UCSD-AML1 (cell line): ENCODE data around the gene PLXNA2.

ENCODE experiments used
- DNase-seq: peaks from one replicate; lab custom pipeline; 2025; ENCODE audit not compliant: unreplicated experiment; lab: John Stamatoyannopoulos, UW

The PLXNA2 gene

DNA sequence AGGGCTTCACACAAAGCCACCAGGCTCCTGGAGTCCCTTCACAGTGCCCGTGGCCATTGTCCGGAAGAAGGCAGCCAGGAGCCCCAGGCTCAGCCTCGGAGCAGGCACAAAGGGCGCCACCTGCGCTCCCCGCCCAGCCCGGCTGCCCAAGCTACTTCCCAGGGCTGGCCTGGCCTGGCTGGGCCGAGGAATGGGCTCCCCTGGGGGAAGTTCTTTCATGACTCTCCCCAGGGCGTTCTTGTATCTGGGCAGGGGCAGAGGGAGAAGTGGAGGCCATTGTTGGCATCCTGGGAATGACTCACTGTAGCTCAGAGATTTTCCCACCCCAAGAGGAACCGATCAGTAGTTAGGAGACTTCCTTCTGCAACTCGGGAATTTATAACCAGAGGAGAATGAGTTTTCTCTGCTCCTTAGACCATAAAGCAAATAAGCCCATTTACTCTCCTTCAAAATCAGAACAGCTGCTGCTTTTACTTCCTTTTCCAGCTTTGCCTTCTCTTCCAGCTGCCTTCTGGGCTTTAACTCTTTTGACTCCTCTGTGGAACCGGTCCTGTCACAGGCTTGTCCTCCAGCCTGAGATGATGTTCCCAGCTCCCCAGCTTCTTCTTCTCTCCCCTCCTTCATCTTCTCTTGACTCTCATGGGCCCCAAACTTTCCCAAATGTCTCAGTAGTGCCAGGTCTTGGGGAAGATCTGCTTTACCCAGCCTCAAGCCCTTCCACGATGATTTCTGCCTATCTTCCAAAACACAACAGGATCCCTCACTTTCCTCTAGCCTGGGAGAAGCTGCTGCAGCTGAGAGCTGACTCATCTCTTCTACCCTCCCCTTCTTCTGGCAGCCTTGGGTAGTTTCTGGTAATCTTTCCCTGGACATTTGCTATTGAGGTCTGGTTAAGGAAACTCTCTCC lies 214.6 kb downstream of the PLXNA2 start:
- no peak for DNase-seq

DNA sequence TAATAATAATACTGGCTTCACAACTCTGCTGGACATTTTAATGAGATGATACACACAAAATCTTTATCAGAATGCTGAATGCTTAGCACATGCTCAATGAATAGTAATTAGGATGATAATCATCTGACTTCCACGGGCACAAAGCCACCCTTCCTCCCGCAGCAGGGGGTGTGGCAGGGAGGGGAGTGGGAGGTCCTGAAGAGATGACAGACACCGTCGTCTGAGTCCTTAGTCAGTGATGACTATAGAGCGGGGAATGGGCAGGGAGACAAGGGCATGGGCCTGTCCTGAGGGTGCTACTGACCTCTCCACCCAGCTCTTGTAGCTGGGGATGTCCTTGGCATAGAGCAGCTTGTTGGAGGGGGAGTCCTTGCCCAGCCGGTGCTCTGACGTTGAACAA lies 215.7 kb downstream of the PLXNA2 start:
- no peak for DNase-seq

- DNase-seq, result no peak
Measured at GRCh38 chr1:208027861-208028260, 216.3 kb downstream of the PLXNA2 start.

GRCh38 chr1:208026880-208027438 lies 217.2 kb downstream of the PLXNA2 start:
- DNase-seq, result no peak

DNA sequence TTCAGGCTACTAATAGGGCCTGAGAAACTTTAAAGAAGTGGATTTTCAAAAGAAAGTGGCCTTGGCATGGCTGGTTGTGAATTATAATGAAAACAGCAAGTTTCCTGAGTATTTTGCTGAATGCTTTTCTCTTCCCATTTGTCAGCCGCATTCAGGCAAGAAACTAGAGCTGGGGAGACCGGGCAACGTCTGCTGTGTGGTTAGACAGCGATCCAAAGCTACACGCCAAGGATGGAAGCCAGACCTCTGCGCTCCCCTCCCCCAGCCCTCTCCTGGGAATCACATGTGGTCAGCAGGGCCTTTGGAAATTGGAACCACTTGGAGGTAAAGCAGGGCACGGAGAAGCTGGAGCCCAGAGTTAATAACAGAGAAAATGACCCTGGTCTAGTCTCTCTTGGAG lies 219.2 kb downstream of the PLXNA2 start:
- no peak for DNase-seq

DNA sequence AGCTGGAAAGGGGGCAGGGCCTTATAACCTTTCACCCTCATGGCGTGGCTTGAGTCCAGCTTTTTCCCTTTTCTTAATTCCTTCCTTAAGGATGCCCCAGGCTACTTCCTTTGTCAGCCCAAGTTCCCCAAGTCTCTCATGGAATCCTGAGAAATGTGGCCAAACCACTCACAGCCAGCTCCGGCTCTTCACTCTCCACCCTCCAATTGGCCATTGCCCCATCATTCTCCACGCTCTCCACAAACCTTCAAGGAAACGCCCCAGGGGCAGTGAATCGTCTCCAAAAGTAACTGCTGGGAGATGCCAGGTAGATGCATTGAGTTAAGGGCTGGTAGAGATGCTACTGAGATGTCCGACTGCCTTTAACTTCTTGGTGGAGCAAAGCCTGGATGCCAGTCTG lies 219.8 kb downstream of the PLXNA2 start:
- no peak for DNase-seq

GRCh38 chr1:208019257-208019656 lies 224.9 kb downstream of the PLXNA2 start:
- no peak for DNase-seq

GRCh38 chr1:208015255-208015654 lies 228.9 kb downstream of the PLXNA2 start:
- no peak for DNase-seq

DNA sequence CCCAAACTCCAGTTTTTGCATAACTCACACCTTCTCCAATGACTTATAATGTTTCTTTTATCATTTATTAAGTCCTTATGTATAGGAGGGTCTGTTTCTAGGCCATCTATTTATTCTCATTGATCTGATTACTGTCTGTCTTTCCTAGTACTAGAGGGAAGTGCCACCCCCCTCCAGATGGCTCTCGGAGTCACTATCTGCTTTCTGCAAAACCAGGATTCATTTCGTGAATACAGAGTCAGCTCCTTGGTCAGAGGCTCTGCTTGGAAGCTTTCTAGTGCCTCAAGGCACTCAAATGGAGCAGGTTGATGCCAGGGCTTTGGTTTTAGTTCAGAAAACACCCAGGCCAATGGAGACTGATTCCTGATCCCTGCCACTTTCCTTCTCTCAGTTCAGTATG lies 231.0 kb downstream of the PLXNA2 start:
- no peak for DNase-seq

GRCh38 chr1:208012721-208013120 lies 231.5 kb downstream of the PLXNA2 start:
- no peak for DNase-seq

DNA sequence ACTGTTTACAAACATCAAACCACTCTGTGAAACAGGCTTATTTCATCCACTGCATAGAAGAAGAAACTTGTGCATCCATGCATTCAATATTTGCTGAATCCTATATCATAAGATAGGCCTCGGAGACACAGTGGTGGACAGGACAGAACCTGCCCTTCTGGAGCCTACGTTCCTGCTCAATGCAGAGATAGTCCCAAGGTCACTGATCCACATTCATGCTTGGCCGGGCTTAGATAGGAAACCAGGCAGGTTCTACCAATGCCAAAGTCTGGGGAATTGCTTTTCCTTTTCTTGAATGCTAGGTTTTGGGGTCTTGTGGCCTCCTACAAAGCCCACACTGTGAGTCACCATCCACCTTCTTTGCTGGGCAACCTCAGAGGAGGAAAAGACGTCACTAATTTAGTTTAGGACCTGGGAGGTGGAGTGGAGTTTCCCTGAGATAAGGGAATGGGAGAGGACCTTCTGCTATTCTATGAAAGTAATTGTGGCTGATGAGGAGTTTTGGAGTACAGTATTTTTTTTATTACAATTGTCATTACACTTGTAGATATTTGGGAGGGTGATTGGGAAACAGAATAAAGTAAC lies 233.6 kb downstream of the PLXNA2 start:
- DNase-seq, result no peak

DNA sequence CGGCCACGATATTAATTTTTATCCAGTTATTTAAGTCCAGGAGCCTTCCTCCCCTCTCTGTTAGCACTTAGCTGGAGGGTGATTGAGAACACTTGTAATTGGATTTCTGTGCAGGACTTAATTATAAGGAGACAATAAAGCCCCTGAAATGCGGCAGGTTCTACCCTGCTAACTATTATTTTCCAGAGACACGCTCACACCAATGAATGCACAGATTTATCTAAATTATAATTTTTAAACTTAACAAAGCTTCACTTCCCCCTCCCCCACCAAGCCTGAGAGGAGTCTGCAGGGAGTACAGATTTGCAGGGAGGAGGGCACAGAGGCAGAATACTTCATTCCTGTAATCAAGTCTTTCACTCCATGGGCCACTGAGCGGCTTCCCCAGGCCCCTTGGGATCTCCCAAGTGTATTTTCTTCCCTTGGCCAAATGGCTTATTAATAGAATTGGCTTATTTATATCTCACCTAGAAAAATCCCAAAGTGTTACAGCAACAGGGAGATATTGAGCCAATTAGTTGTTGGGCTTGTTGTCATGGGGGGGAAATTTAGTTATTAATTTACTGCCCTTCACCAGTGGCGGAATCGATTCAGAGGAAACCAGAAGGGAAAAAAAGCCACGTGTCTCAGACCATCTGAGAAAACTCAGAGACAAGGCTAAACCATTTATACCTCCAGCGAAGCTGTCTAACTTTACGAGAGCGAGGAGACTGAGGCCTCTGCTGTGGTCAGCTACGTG lies 234.3 kb downstream of the PLXNA2 start:
- DNase-seq, result no peak

DNA sequence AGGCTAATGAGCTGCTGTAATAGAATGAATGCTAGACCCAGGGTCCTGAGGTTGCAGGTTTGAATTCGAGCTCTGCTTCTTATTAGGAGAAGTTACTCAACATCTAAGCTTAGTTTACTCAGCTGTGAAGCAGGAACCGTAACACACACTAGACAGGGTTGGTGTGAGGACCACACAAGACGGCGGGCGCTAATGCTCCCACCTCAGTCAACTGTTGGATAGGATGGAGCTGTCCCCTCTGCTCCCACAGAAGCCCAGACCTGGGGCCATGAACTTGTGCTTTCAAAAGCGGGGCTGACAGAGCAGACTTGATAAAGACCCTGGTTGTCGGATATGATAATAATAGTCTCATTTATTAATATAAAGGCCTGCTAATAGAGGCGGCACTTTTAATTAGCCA lies 234.9 kb downstream of the PLXNA2 start:
- DNase-seq, result no peak

GRCh38 chr1:208008534-208008933 lies 235.7 kb downstream of the PLXNA2 start:
- DNase-seq, result no peak

- DNase-seq, result no peak
Measured at GRCh38 chr1:208007938-208008342, 236.2 kb downstream of the PLXNA2 start.

DNA sequence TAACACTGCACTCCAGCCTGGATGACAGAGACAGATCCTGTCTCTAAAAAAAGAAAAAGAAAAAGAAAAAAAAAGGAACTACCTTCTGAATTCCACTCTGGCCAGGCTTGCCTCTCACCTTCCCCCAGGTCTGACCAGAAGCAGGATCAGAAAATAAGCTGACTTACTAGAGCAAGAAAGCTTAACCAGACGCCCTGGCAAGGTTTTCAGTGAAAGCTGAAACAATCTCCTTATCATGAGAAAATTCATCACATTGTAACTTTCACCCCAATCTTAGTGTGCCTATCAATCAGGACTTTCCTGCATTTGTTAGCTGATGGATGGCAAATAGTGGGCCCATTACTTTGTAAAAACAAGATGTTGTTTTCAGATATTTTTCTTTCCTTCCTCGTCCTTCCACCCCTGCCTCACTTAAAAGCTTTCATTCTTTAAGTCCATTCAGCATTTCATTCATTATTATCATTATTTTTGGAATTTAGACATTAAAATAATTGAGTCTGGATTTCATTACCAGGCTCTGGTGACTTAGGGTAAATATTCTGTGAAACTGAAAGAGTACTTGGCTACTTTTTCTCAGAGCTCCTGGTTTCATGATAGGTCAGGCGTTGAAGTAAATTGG lies 236.8 kb downstream of the PLXNA2 start:
- DNase-seq, result no peak

DNA sequence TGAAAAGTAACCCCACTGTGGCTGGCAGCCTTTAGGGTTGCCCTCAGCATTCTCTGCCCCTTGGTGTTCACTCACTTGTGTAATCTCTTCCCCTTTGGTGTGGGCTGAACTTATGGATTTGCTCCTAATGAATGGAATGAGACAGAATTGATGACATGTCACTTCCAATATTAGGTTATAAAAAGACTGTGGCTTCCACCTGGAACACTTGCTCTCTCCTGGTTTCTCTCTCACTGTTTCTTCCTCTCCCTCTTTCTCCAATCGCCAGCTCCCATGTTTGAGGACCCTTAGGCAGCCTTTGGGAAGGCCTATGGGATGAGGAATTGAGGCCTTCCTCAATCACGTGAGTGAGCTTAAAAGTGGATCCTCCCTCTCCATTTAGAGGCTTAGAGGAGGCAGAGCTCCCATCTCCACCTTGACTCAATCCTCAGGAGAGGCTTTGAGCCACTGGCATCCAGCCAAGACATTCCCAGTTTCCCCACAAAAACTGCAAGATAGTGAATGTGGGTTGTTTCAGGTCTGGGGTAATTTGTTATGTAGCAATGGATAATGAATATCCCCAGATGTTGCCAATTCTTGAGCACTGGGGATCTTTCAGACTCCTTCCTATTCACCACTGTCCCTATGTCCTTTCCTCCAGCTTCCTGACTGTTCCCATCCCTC lies 237.8 kb downstream of the PLXNA2 start:
- no peak for DNase-seq

GRCh38 chr1:208004851-208005250 lies 239.3 kb downstream of the PLXNA2 start:
- DNase-seq, result no peak

DNA sequence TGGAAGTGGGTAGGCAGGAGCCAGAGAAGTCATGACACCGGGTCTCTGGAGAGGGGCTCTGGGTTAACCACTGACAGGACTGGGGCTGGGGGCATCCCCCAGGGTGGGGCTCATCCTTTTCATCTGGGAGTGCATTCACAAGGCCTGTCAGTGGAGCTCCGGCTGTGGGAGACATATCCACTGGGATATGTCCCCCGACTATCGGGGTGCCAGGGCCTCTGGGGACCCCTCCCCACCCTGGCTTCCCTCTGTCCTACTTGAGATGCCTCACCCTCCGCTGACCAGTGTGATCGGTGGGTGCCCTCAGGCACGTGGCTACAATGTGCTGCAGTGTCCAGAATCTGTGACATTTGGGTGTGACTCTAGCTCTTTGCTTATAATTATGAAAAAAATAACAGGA lies 240.9 kb downstream of the PLXNA2 start:
- no peak for DNase-seq

- DNase-seq, result no peak
Measured at GRCh38 chr1:208002672-208003071, 241.5 kb downstream of the PLXNA2 start.

GRCh38 chr1:208002078-208002477 lies 242.1 kb downstream of the PLXNA2 start:
- DNase-seq, result no peak
